GM12878 (cell line): Measurements from ENCODE around the gene SOX5. TPM values are rescaled to one million over a fixed set of nuclear protein-coding genes. Genes with fewer than 3 reads are reported as not detected.
"Not testable (repeated sequence)": the region's sequence is repeated elsewhere in the genome, so short reads cannot be mapped to it uniquely, and the experiment has no call there.

Experiments used
- ATAC-seq: fragments of 200-7000 bp; cut with Tn5 transposase; 3 replicates; pipeline ENCODE4 v1.9.1; 2020; ENCODE audit warnings: mild to moderate bottlenecking, moderate library complexity
- BruUV-seq: library from RNA; stranded (reverse); fragments of 400-500 nt; replicated peaks from 2 replicates; lab custom pipeline; 2021; lab: Mats Ljungman, UMichigan
- CTCF ChIA-PET: fragments of 300-600 bp; sonication (Branson Sonifier 250); formaldehyde crosslinking; extraction: SDS; loops from one replicate; lab custom pipeline; 2021; ENCODE audit warnings: inconsistent platforms; lab: Yijun Ruan, JAX
- POLR2A ChIA-PET: fragments of 350-600 bp; formaldehyde crosslinking; extraction: SDS; loops from one replicate; lab custom pipeline; 2021; ENCODE audit warnings: inconsistent platforms; lab: Charles Lee
- RAD21 ChIA-PET: fragments of 300-600 bp; sonication (Branson Sonifier 250); formaldehyde crosslinking; loops from one replicate; lab custom pipeline; 2023; ENCODE audit warnings: antibody characterized with exemption; ENCODE audit not compliant: unreplicated experiment; lab: Charles Lee
- SMC1A ChIA-PET: fragments of 300-600 bp; sonication (Branson Sonifier 250); formaldehyde crosslinking; loops from one replicate; lab custom pipeline; 2023; ENCODE audit not compliant: unreplicated experiment, uncharacterized antibody; lab: Charles Lee
- DNase-seq: peaks from one replicate; pipeline ENCODE4 v3.0.0-alpha.2; 2011; ENCODE audit warnings: low read depth, low spot score
- FAIRE-seq: peaks from 3 replicates; lab custom pipeline; 2011; peaks lifted over from hg19 to GRCh38; lab: Jason Lieb, UNC
- H2AFZ ChIP-seq: 2 replicates; pipeline ENCODE4 v1.6.0; 2011; ENCODE audit warnings: low read depth, low read length, control low read depth; ENCODE audit not compliant: control insufficient read depth
- H3K27ac ChIP-seq: 2 replicates; pipeline ENCODE4 v1.5.1; 2011; ENCODE audit warnings: control low read depth; ENCODE audit not compliant: control insufficient read depth, insufficient read depth
- H3K27me3 ChIP-seq, 2 experiments: replicated peaks in 1 of 2; 2 replicates each; pipeline versions ENCODE4 v1.6.0 to v1.6.1; 2011; ENCODE audit warnings: low read length in 1 of 2; ENCODE audit not compliant: control insufficient read depth in 2 of 2, insufficient read depth in 2 of 2
- H3K36me3 ChIP-seq, 2 experiments: 2 replicates each; pipeline ENCODE4 v1.5.1; 2011; ENCODE audit warnings: low read length in 1 of 2; ENCODE audit not compliant: control insufficient read depth in 2 of 2, insufficient read depth in 2 of 2
- H3K4me1 ChIP-seq: 2 replicates; pipeline ENCODE4 v1.6.1; 2011; ENCODE audit warnings: mild to moderate bottlenecking, low read length, moderate library complexity, mixed read lengths; ENCODE audit not compliant: control insufficient read depth, insufficient read depth
- H3K4me2 ChIP-seq: 2 replicates; pipeline ENCODE4 v1.6.0; 2011; ENCODE audit warnings: control low read depth; ENCODE audit not compliant: control insufficient read depth, insufficient read depth
- H3K4me3 ChIP-seq: fragments of 200-600 bp; sonication (generic); 2 replicates; pipeline ENCODE4 v1.5.1; 2016
- H3K79me2 ChIP-seq: 2 replicates; pipeline ENCODE4 v1.6.0; 2011; ENCODE audit warnings: low read length; ENCODE audit not compliant: control insufficient read depth, insufficient read depth
- H3K9ac ChIP-seq: 2 replicates; pipeline ENCODE4 v1.8.0; 2011; ENCODE audit warnings: low read length, control low read depth, mixed read lengths; ENCODE audit not compliant: control insufficient read depth, insufficient read depth
- H3K9me3 ChIP-seq: replicated peaks from 3 replicates; pipeline ENCODE4 v1.5.1; 2011; ENCODE audit warnings: mild to moderate bottlenecking, low read length; ENCODE audit not compliant: control insufficient read depth, insufficient read depth
- H4K20me1 ChIP-seq: 2 replicates; pipeline ENCODE4 v1.6.0; 2011; ENCODE audit not compliant: control insufficient read depth, insufficient read depth
- BACH1 ChIP-seq: fragments of 450-650 bp; IDR thresholded peaks from 2 replicates; pipeline ENCODE4 v1.6.1; 2017; ENCODE audit warnings: mild to moderate bottlenecking, borderline replicate concordance
- CEBPB ChIP-seq, 2 experiments: fragments of 150-350 bp in 1 of 2; IDR thresholded peaks; 2 replicates each; pipeline ENCODE4 v1.6.1; 2012 to 2014; ENCODE audit warnings: low read depth in 2 of 2, low read length in 2 of 2, borderline replicate concordance in 1 of 2, inconsistent platforms in 1 of 2
- CREB1 ChIP-seq: IDR thresholded peaks from 2 replicates; pipeline ENCODE4 v1.6.1; 2012; ENCODE audit warnings: low read depth, mild to moderate bottlenecking, inconsistent platforms
- EZH2 ChIP-seq: IDR thresholded peaks from 2 replicates; pipeline ENCODE4 v1.6.1; 2012; ENCODE audit warnings: low read depth, mild to moderate bottlenecking, control low read depth, inconsistent platforms, low read length, borderline replicate concordance; ENCODE audit not compliant: control insufficient read depth
- JUNB ChIP-seq: IDR thresholded peaks from 2 replicates; pipeline ENCODE4 v1.6.1; 2016; ENCODE audit warnings: antibody characterized with exemption, mild to moderate bottlenecking
- MAX ChIP-seq: IDR thresholded peaks from 2 replicates; pipeline ENCODE4 v1.6.1; 2012; ENCODE audit warnings: low read depth, low read length, improper control_type of control experiment
- PKNOX1 ChIP-seq: fragments of 450-650 bp; IDR thresholded peaks from 2 replicates; pipeline ENCODE4 v1.6.1; 2016; ENCODE audit warnings: mild to moderate bottlenecking
- PRDM15 ChIP-seq: fragments of 450-650 bp; formaldehyde crosslinking; IDR thresholded peaks from 2 replicates; pipeline ENCODE4 v1.4.0; 2020; ENCODE audit warnings: mild to moderate bottlenecking, moderate library complexity
- RCOR1 ChIP-seq: conservative IDR thresholded peaks from 2 replicates; pipeline ENCODE4 v1.6.1; 2012; ENCODE audit warnings: low read depth, low read length, improper control_type of control experiment
- WGBS: methylation state at CpG from one replicate; pipeline ENCODE4 v1.1.6; 2016; ENCODE audit warnings: low lambda C conversion rate; ENCODE audit not compliant: insufficient replicate concordance, insufficient coverage; ENCODE audit errors: missing lambda C conversion rate; 5-methylcytosine and 5-hydroxymethylcytosine counted together
- in situ Hi-C: fragments of 300-500 bp; cut with MboI; formaldehyde crosslinking; loops from 9 replicates; pipeline ENCODE4 v1.14.3; 2018; ENCODE audit warnings: mixed read lengths
- intact Hi-C: fragments of 100-400 bp; cut with micrococcal nuclease; formaldehyde crosslinking; loops from one replicate; pipeline ENCODE4 v1.14.2; 2022; ENCODE audit not compliant: unreplicated experiment
- polyA plus RNA-seq, 11 experiments: library from polyadenylated mRNA; depleted of rRNA in 4 of 11; unstranded in 6 of 11; stranded (reverse) in 5 of 11; fragments of >200 nt; fragmentation: Nextera tagmentation in 4 of 11; fragmentation: Illumina TruSeq in 1 of 11; extraction: Ambion mirVana in 4 of 11; extraction: Trizol in 1 of 11; gene quantifications; 1 replicate in 1 of 11; 2 replicates in 10 of 11; pipeline versions ENCODE4 v1.2.1 to v1.2.3, GENCODE V29; 2011 to 2016; ENCODE audit warnings: inconsistent platforms in 2 of 11, missing spikeins in 2 of 11, low read depth in 1 of 11
- total RNA-seq, 4 experiments: library from RNA; depleted of rRNA in 3 of 4; stranded (reverse); fragments of >200 nt in 3 of 4; fragmentation: Illumina TruSeq in 1 of 4; extraction: Trizol in 1 of 4; gene quantifications; 2 replicates each; pipeline versions ENCODE4 v1.2.1 to v1.2.3, GENCODE V29; 2013 to 2021

SOX5 gene
- total and polyA plus RNA-seq, 10 of the 15 experiments (the other 5 are each of a cell fraction or from before 2014, with no cell fraction given) = 0.08 to 1.0 (median 0.24) TPM

- Histone ChIP-seq H3K4me3 (no peak overlapping the region), H3K9ac (no peak overlapping the region), H3K4me2 (no peak overlapping the region), H3K79me2 (no peaks in the 10 kb centered on the region), H3K27ac (no peak overlapping the region), H3K4me1 (no peaks in the 10 kb centered on the region), H4K20me1 (no peaks in the 10 kb centered on the region), H3K27me3 (no peaks in the 10 kb centered on the region), H2AFZ (no peak overlapping the region), H3K36me3 (no peaks in the 10 kb centered on the region), H3K9me3 (no peaks in the 10 kb centered on the region)
- TF ChIP-seq JUNB (no peak), BACH1 (no peak), CREB1 (no peak), RCOR1 (no peak), PRDM15 (CRISPR knock-in tag) (no peak), EZH2 (no peak), CEBPB (IDR thresholded peaks at IDR 0.05; ENCODE audit: borderline replicate concordance in 1 of 2, low read depth in 2 of 2, low read length in 2 of 2) (no peak), MAX (no peak), PKNOX1 (no peak)
- FAIRE-seq (no peak), DNase-seq (no peak), ATAC-seq (no peak)
- RAD21 ChIA-PET = no interaction called here
- BruUV-seq = no TSS peak
- 52% methylated on average over 8 of the region's 8 CpGs for WGBS
- SMC1A ChIA-PET = no interaction called here
- CTCF ChIA-PET = no interaction called here
- intact Hi-C loops (no loop called here), in situ Hi-C loops (no loop called here)
- POLR2A ChIA-PET = no interaction called here
Measured at GRCh38 chr12:23510484-23510883, 439.0 kb downstream of the SOX5 start.

GRCh38 chr12:23509832-23510231 is 439.6 kb downstream of the SOX5 start:
- RAD21 ChIA-PET, H3K9me3 ChIP-seq, H3K36me3 ChIP-seq, H3K27ac ChIP-seq, CTCF ChIA-PET, H3K79me2 ChIP-seq, BruUV-seq, DNase-seq, FAIRE-seq, H2AFZ ChIP-seq, in situ Hi-C loops, intact Hi-C loops, H3K27me3 ChIP-seq, H3K9ac ChIP-seq, SMC1A ChIA-PET, H4K20me1 ChIP-seq, ATAC-seq, H3K4me1 ChIP-seq, POLR2A ChIA-PET, H3K4me3 ChIP-seq, H3K4me2 ChIP-seq: not testable (repeated sequence)
- 27% methylated on average over 6 of the region's 8 CpGs for WGBS
